Liver (tissue), 9 donors: ENCODE measurements around the gene E2F7. TPM values are rescaled to one million over a fixed set of nuclear protein-coding genes. Genes with fewer than 3 reads are reported as not detected.

Experiments used
- DNase-seq: peaks from one replicate; pipeline ENCODE4 v3.0.0-alpha.2; 2017; ENCODE audit warnings: low spot score
- H3K27ac ChIP-seq, 2 donors: one replicate each; pipeline ENCODE4 v1.7.0; 2013; ENCODE audit warnings: inconsistent platforms in 2 of 2, low read length in 2 of 2, control low read depth in 1 of 2, low read depth in 1 of 2, mild to moderate bottlenecking in 1 of 2
- H3K27me3 ChIP-seq, 4 donors: one replicate each; pipeline versions ENCODE4 v1.6.1 to v1.7.0; 2013; ENCODE audit warnings: low read length in 3 of 4, inconsistent platforms in 1 of 4, mild to moderate bottlenecking in 1 of 4, moderate library complexity in 1 of 4; ENCODE audit not compliant: control insufficient read depth in 4 of 4, insufficient read depth in 4 of 4
- H3K36me3 ChIP-seq, 4 donors: one replicate each; pipeline versions ENCODE4 v1.6.1 to v1.7.0; 2013; ENCODE audit warnings: low read length in 3 of 4, mild to moderate bottlenecking in 3 of 4, low read depth in 1 of 4, moderate library complexity in 1 of 4; ENCODE audit not compliant: control insufficient read depth in 4 of 4, insufficient read depth in 3 of 4
- H3K4me1 ChIP-seq, 4 donors: one replicate each; pipeline versions ENCODE4 v1.6.1 to v1.7.0; 2013; ENCODE audit warnings: low read length in 3 of 4, mild to moderate bottlenecking in 3 of 4, moderate library complexity in 1 of 4; ENCODE audit not compliant: control insufficient read depth in 4 of 4, insufficient read depth in 4 of 4
- H3K4me3 ChIP-seq, 3 donors: one replicate each; pipeline versions ENCODE4 v1.6.1 to v1.7.0; 2013; ENCODE audit warnings: low read length in 3 of 3, control low read depth in 1 of 3, low read depth in 1 of 3, mild to moderate bottlenecking in 1 of 3
- H3K9ac ChIP-seq, 2 donors: one replicate each; pipeline ENCODE4 v1.7.0; 2013; ENCODE audit warnings: low read length in 2 of 2, mild to moderate bottlenecking in 2 of 2, moderate library complexity in 2 of 2, control low read depth in 1 of 2, low read depth in 1 of 2
- H3K9me3 ChIP-seq, 4 donors: one replicate each; pipeline versions ENCODE4 v1.6.1 to v1.7.0; 2013; ENCODE audit warnings: low read length in 3 of 4; ENCODE audit not compliant: control insufficient read depth in 4 of 4
- CTCF ChIP-seq: fragments of 150-350 bp; IDR thresholded peaks from 2 replicates; pipeline ENCODE4 v1.5.1; 2017; ENCODE audit warnings: improper control_type of control experiment, low read depth, low read length; ENCODE audit not compliant: missing input control
- EGR1 ChIP-seq, 2 donors: IDR thresholded peaks; 2 replicates each; pipeline ENCODE4 v1.6.1; 2016 to 2018; ENCODE audit warnings: antibody characterized with exemption in 2 of 2, low read depth in 2 of 2
- FOXA1 ChIP-seq: IDR thresholded peaks from 2 replicates; pipeline ENCODE4 v1.6.1; 2016; ENCODE audit warnings: antibody characterized with exemption
- FOXA2 ChIP-seq: IDR thresholded peaks from 2 replicates; pipeline ENCODE4 v1.6.1; 2016; ENCODE audit warnings: antibody characterized with exemption
- GABPA ChIP-seq, 2 donors: IDR thresholded peaks in 1 of 2; conservative IDR thresholded peaks in 1 of 2; 2 replicates each; pipeline ENCODE4 v1.6.1; 2016; ENCODE audit warnings: antibody characterized with exemption in 2 of 2, mild to moderate bottlenecking in 1 of 2, moderate library complexity in 1 of 2
- HNF4A ChIP-seq, 2 donors: conservative IDR thresholded peaks; 2 replicates each; pipeline ENCODE4 v1.6.1; 2016; ENCODE audit warnings: antibody characterized with exemption in 2 of 2, mild to moderate bottlenecking in 2 of 2
- HNF4G ChIP-seq: IDR thresholded peaks from 2 replicates; pipeline ENCODE4 v1.6.1; 2016; ENCODE audit warnings: antibody characterized with exemption
- JUND ChIP-seq, 2 donors: IDR thresholded peaks; 2 replicates each; pipeline ENCODE4 v1.6.1; 2016; ENCODE audit warnings: antibody characterized with exemption in 2 of 2
- MAX ChIP-seq: IDR thresholded peaks from 2 replicates; pipeline ENCODE4 v1.6.1; 2016; ENCODE audit warnings: antibody characterized with exemption
- NR2F2 ChIP-seq: IDR thresholded peaks from 2 replicates; pipeline ENCODE4 v1.6.1; 2016; ENCODE audit warnings: antibody characterized with exemption
- RAD21 ChIP-seq, 2 donors: IDR thresholded peaks; 2 replicates each; pipeline ENCODE4 v1.6.1; 2016; ENCODE audit warnings: antibody characterized with exemption in 2 of 2, mild to moderate bottlenecking in 2 of 2
- RXRA ChIP-seq, 2 donors: IDR thresholded peaks; 2 replicates each; pipeline ENCODE4 v1.6.1; 2017 to 2018; ENCODE audit warnings: antibody characterized with exemption in 2 of 2, mild to moderate bottlenecking in 1 of 2
- SP1 ChIP-seq: IDR thresholded peaks from 2 replicates; pipeline ENCODE4 v1.6.1; 2018; ENCODE audit warnings: antibody characterized with exemption, mild to moderate bottlenecking
- TAF1 ChIP-seq: conservative IDR thresholded peaks from 2 replicates; pipeline ENCODE4 v1.6.1; 2016; ENCODE audit warnings: antibody characterized with exemption, mild to moderate bottlenecking
- YY1 ChIP-seq: IDR thresholded peaks from 2 replicates; pipeline ENCODE4 v1.6.1; 2016; ENCODE audit warnings: antibody characterized with exemption, mild to moderate bottlenecking
- WGBS: extraction: QIAGEN DNeasy Blood & Tissue Kit; methylation state at CpG from one replicate; pipeline ENCODE4 v1.1.7; 2013; 5-methylcytosine and 5-hydroxymethylcytosine counted together
- polyA plus RNA-seq, 2 donors: library from polyadenylated mRNA; stranded (reverse) in 1 of 2; unstranded in 1 of 2; fragments of 200-250 nt in 1 of 2; fragments of >200 nt in 1 of 2; fragmentation: Nextera tagmentation in 1 of 2; extraction: Ambion mirVana in 1 of 2; gene quantifications; one replicate each; pipeline versions ENCODE4 v1.2.1 to v1.2.3, GENCODE V29; 2013 to 2015
- total RNA-seq, 2 donors: library from RNA; depleted of rRNA; stranded (reverse); fragments of >200 nt; gene quantifications; one replicate each; pipeline ENCODE4 v1.2.3, GENCODE V29; 2014
- TF ChIP-seq, protein P1 (sequence below): IDR thresholded peaks from 2 replicates; pipeline ENCODE4 v1.6.1; 2016; ENCODE audit warnings: antibody characterized with exemption, mild to moderate bottlenecking
- TF ChIP-seq, protein P2 (sequence below): IDR thresholded peaks from 2 replicates; pipeline ENCODE4 v1.6.1; 2016; ENCODE audit warnings: antibody characterized with exemption
- TF ChIP-seq, protein P3 (sequence below): IDR thresholded peaks from 2 replicates; pipeline ENCODE4 v1.6.1; 2016; ENCODE audit warnings: antibody characterized with exemption
- donor health status: healthy.
- donor health status: healthy.
- donor health status: healthy.
- donor health status: healthy.
- donor health status: healthy.

The E2F7 gene
- total and polyA plus RNA-seq, 4 donors = 0.13 to 5.8 (median 0.17) TPM; not detected in 1

GRCh38 chr12:76980196-76980595, 85.2 kb downstream of the E2F7 start:
- no peaks in the 10 kb centered on the region for H3K4me1 ChIP-seq
- TF ChIP-seq EGR1 (IDR thresholded peaks at IDR 0.05; ENCODE audit: low read depth in 2 of 2) (no peak), RAD21 (IDR thresholded peaks at IDR 0.05) (no peak), TAF1 (no peak), SP1 (no peak), HNF4G (no peak), RXRA (IDR thresholded peaks at IDR 0.05) (no peak), HNF4A (conservative IDR thresholded peaks at IDR 0.05) (no peak), FOXA2 (no peak), FOXA1 (no peak), JUND (IDR thresholded peaks at IDR 0.05) (no peak), NR2F2 (no peak), CTCF (no peak), YY1 (no peak), GABPA (IDR thresholded peaks at IDR 0.05 in 1 of 2, conservative IDR thresholded peaks at IDR 0.05 in 1 of 2) (no peak), MAX (no peak)
- TF ChIP-seq, protein P1, sequence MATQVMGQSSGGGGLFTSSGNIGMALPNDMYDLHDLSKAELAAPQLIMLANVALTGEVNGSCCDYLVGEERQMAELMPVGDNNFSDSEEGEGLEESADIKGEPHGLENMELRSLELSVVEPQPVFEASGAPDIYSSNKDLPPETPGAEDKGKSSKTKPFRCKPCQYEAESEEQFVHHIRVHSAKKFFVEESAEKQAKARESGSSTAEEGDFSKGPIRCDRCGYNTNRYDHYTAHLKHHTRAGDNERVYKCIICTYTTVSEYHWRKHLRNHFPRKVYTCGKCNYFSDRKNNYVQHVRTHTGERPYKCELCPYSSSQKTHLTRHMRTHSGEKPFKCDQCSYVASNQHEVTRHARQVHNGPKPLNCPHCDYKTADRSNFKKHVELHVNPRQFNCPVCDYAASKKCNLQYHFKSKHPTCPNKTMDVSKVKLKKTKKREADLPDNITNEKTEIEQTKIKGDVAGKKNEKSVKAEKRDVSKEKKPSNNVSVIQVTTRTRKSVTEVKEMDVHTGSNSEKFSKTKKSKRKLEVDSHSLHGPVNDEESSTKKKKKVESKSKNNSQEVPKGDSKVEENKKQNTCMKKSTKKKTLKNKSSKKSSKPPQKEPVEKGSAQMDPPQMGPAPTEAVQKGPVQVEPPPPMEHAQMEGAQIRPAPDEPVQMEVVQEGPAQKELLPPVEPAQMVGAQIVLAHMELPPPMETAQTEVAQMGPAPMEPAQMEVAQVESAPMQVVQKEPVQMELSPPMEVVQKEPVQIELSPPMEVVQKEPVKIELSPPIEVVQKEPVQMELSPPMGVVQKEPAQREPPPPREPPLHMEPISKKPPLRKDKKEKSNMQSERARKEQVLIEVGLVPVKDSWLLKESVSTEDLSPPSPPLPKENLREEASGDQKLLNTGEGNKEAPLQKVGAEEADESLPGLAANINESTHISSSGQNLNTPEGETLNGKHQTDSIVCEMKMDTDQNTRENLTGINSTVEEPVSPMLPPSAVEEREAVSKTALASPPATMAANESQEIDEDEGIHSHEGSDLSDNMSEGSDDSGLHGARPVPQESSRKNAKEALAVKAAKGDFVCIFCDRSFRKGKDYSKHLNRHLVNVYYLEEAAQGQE = no peak
- TF ChIP-seq, protein P2, sequence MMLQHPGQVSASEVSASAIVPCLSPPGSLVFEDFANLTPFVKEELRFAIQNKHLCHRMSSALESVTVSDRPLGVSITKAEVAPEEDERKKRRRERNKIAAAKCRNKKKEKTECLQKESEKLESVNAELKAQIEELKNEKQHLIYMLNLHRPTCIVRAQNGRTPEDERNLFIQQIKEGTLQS = no peak
- TF ChIP-seq, protein P3, sequence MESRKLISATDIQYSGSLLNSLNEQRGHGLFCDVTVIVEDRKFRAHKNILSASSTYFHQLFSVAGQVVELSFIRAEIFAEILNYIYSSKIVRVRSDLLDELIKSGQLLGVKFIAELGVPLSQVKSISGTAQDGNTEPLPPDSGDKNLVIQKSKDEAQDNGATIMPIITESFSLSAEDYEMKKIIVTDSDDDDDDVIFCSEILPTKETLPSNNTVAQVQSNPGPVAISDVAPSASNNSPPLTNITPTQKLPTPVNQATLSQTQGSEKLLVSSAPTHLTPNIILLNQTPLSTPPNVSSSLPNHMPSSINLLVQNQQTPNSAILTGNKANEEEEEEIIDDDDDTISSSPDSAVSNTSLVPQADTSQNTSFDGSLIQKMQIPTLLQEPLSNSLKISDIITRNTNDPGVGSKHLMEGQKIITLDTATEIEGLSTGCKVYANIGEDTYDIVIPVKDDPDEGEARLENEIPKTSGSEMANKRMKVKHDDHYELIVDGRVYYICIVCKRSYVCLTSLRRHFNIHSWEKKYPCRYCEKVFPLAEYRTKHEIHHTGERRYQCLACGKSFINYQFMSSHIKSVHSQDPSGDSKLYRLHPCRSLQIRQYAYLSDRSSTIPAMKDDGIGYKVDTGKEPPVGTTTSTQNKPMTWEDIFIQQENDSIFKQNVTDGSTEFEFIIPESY = no peak

More at GRCh38 chr12:76980196-76980595, 85.2 kb downstream of the E2F7 start:
- Histone ChIP-seq H3K27me3 (no peaks in the 10 kb centered on the region), H3K9me3 (peaks cover 0 to 2% (median 0%) of the 10 kb centered on the region in 4 donors), H3K27ac (no peak overlapping the region), H3K4me3 (no peak overlapping the region), H3K9ac (no peak overlapping the region), H3K36me3 (no peaks in the 10 kb centered on the region)
- DNase-seq = no peak
- WGBS = 94% methylated on average over 2 of the region's 2 CpGs
